ENCODE data around the gene RASSF7. TPM values are rescaled to one million over a fixed set of nuclear protein-coding genes. Genes with fewer than 3 reads are reported as not detected.
A peak's percentile ranks its signal among the peaks of the same experiment; 100 is the strongest.

RASSF7 gene, protein sequence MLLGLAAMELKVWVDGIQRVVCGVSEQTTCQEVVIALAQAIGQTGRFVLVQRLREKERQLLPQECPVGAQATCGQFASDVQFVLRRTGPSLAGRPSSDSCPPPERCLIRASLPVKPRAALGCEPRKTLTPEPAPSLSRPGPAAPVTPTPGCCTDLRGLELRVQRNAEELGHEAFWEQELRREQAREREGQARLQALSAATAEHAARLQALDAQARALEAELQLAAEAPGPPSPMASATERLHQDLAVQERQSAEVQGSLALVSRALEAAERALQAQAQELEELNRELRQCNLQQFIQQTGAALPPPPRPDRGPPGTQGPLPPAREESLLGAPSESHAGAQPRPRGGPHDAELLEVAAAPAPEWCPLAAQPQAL
- total RNA-seq, result 10 to 100 TPM; 14.1 to 15.7 TPM
- 41.3 TPM for polyA plus RNA-seq (2013, experiment 1 of 2)
- 39.5 TPM for polyA plus RNA-seq (2013, experiment 2 of 2)
- 4.5 to 72.7 (median 25.3) reads per million in 172 experiments for total RNA-seq

DNA sequence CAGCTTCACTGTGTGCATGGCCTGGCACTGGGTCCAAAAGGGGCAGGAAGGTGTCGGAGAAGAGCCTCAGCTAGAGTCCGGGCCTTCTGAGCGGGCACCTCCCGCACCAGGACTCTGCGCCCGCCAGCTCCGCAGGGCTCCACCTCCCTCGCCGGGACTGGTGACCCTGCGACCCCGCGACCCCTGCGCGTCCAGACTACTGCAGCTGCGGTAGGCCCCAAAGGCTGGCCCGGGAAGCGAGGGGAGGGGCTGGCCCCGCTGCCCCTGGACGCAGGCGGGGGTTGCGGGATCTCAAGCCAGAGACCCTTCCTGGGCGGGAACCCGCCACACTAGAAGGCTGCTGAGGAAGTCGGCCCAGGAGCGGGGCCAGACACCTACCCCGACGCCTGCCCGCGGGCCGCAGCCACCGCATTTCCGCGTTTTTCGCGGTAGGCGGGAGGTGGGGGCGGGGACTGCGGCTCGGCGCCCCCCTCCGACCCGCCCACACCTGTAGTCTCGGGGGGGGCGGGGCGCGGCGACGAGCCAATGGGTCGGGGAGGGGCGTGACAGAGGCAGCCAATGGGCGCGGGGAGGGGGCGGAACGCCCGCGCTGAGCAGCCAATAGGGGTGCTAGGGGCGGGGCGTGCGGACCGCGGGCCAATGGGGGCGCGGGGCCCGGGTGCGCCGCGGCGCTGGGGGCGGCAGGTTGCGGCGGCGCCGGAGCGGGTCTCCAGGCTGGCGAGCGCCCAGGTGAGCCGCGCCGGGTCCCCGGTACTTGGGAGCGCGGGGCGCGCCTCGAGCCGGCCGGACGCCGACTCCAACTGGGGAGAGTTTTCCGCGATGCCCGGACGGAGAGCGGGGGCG lies at the start of gene RASSF7, which contains the start of gene LMNTD2:
Gene RASSF7, plus strand, starts transcription at position 666 of the 843 bp plus-strand sequence. CDS start 799 bp downstream, outside the sequence.
Gene LMNTD2, minus strand, starts transcription at position 434 of the 843 bp plus-strand sequence. Its CDS starts 22 bp downstream, at position 412.
- H3K4me1 ChIP-seq (ENCODE audit: insufficient read depth, low read length), result peaks cover 39% of the 10 kb centered on the region
- DNase-seq, result peak; percentile 93 to 98 (median 96)
- peak within 1 kb of the TSS; percentile 60 for H3K4me3 ChIP-seq (ENCODE audit: low read length)
- CTCF ChIA-PET, result interaction anchor here (0.7 to 1.6 kb wide), 3 partner anchors 8 to 136 kb away, joined by 3 read pairs; no protein-coding TSS in a partner anchor
- no peaks in the 10 kb centered on the region for H3K27me3 ChIP-seq (ENCODE audit: control insufficient read depth in 1 of 2, insufficient read depth in 2 of 2, low read length in 2 of 2)
- peaks cover 10% of the 10 kb centered on the region for H3K36me3 ChIP-seq (ENCODE audit: insufficient read depth, low read length)
- H3K9me3 ChIP-seq (ENCODE audit: control insufficient read depth in 1 of 2, insufficient read depth in 1 of 2, low read length in 2 of 2), result no peaks in the 10 kb centered on the region
- Mint-ChIP-seq H3K27me3 (no peaks in the 10 kb centered on the region), H3K9me3 (no peaks in the 10 kb centered on the region), H3K27ac (peak within 1 kb of the TSS; percentile 88), H3K4me1 (ENCODE audit: low read depth) (peaks cover 13% of the 10 kb centered on the region), H3K4me3 (peak within 1 kb of the TSS; percentile 93), H3K36me3 (ENCODE audit: low read depth) (peaks cover 9% of the 10 kb centered on the region)
- peak; percentile 92 for ATAC-seq (ENCODE audit: poor library complexity)
- H3K27ac ChIP-seq (ENCODE audit: low read depth in 1 of 2, low read length in 2 of 2), result peak within 1 kb of the TSS; percentile 39 to 78
- intact Hi-C loops (cut with DNase I, micrococcal nuclease), result loop anchor here (1.0 to 10.0 kb wide), 4 partner anchors 8 to 134 kb away; partner anchors contain the start of genes DEAF1 (in 1 of the 2) and TMEM80 (in 1 of the 2)
- TF ChIP-seq, protein P1, sequence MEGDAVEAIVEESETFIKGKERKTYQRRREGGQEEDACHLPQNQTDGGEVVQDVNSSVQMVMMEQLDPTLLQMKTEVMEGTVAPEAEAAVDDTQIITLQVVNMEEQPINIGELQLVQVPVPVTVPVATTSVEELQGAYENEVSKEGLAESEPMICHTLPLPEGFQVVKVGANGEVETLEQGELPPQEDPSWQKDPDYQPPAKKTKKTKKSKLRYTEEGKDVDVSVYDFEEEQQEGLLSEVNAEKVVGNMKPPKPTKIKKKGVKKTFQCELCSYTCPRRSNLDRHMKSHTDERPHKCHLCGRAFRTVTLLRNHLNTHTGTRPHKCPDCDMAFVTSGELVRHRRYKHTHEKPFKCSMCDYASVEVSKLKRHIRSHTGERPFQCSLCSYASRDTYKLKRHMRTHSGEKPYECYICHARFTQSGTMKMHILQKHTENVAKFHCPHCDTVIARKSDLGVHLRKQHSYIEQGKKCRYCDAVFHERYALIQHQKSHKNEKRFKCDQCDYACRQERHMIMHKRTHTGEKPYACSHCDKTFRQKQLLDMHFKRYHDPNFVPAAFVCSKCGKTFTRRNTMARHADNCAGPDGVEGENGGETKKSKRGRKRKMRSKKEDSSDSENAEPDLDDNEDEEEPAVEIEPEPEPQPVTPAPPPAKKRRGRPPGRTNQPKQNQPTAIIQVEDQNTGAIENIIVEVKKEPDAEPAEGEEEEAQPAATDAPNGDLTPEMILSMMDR (IDR thresholded peaks at IDR 0.05), result no peak
- POLR2A ChIA-PET, result interaction anchor here (0.8 to 2.2 kb wide), 10 partner anchors 8 to 186 kb away, joined by 3 to 21 read pairs (median 4); partner anchors contain the start of genes DEAF1, PHRF1 and TMEM80

- Histone ChIP-seq H3K27ac (ENCODE audit: low read depth in 1 of 2, low read length in 2 of 2) (no peak overlapping the region), H3K27me3 (ENCODE audit: control insufficient read depth in 1 of 2, insufficient read depth in 2 of 2, low read length in 2 of 2) (no peaks in the 10 kb centered on the region), H3K36me3 (ENCODE audit: insufficient read depth, low read length) (peaks cover 11% of the 10 kb centered on the region), H3K4me1 (ENCODE audit: insufficient read depth, low read length) (peaks cover 3% of the 10 kb centered on the region), H3K4me3 (ENCODE audit: low read length) (no peak overlapping the region), H3K9me3 (ENCODE audit: control insufficient read depth in 1 of 2, insufficient read depth in 1 of 2, low read length in 2 of 2) (peaks cover 6 to 16% of the 10 kb centered on the region in 2 experiments)
- Mint-ChIP-seq H3K27me3 (no peaks in the 10 kb centered on the region), H3K36me3 (ENCODE audit: low read depth) (peaks cover 37% of the 10 kb centered on the region), H3K4me1 (ENCODE audit: low read depth) (no peaks in the 10 kb centered on the region), H3K9me3 (peaks cover 2% of the 10 kb centered on the region), H3K27ac (no peak overlapping the region), H3K4me3 (no peak overlapping the region)
- intact Hi-C loops (cut with DNase I, micrococcal nuclease), result loop anchor here in 1 of 2 experiments (10.0 kb wide), 1 partner anchor 208 kb away; the partner anchor contains the start of gene IFITM2
- ATAC-seq (ENCODE audit: poor library complexity) (no peak), DNase-seq (no peak)
- TF ChIP-seq, protein P1 (IDR thresholded peaks at IDR 0.05), result no peak
- ChIA-PET CTCF (no interaction called here), POLR2A (no interaction called here)
Measured at GRCh38 chr11:512761-513595, 47.8 kb upstream of the RASSF7 start.

Measured in CD4-positive, alpha-beta T cell (primary cell).